A549 (cell line): Measurements from ENCODE around the gene LACRT. TPM values are rescaled to one million over a fixed set of nuclear protein-coding genes. Genes with fewer than 3 reads are reported as not detected.
"Not testable (repeated sequence)": the region's sequence is repeated elsewhere in the genome, so short reads cannot be mapped to it uniquely, and the experiment has no call there.

Experiments
- ATAC-seq, 2 experiments: fragments of 200-7000 bp in 1 of 2; fragments of >200 bp in 1 of 2; cut with Nextera tagmentation in 1 of 2; cut with Tn5 transposase in 1 of 2; 3 replicates each; pipeline versions ENCODE4 v1.8.0 to v1.9.1; 2018 to 2020; ENCODE audit warnings: mild to moderate bottlenecking in 1 of 2, moderate library complexity in 1 of 2
- CTCF ChIA-PET: fragments of 300-600 bp; sonication (Branson Sonifier 250); formaldehyde crosslinking; extraction: SDS; loops from one replicate; lab custom pipeline; 2021; ENCODE audit warnings: antibody characterized with exemption, inconsistent platforms; lab: Yijun Ruan, JAX
- POLR2A ChIA-PET: fragments of 350-600 bp; formaldehyde crosslinking; extraction: SDS; loops from one replicate; lab custom pipeline; 2021; ENCODE audit warnings: antibody characterized with exemption, inconsistent platforms; lab: Yijun Ruan, JAX
- DNase-seq, 2 experiments: peaks; one replicate each; pipeline versions ENCODE4 v3.0.0 to v3.0.0-alpha.2; 2011 to 2016; ENCODE audit warnings: low read depth in 1 of 2, low spot score in 1 of 2
- FAIRE-seq: peaks from 2 replicates; lab custom pipeline; 2011; peaks lifted over from hg19 to GRCh38; lab: Jason Lieb, UNC
- H3K27ac ChIP-seq, 2 experiments: fragments of >200 bp; sonication (Bioruptor Twin); formaldehyde crosslinking; 3 replicates each; pipeline ENCODE4 v1.5.1; 2016 to 2017
- H3K4me1 ChIP-seq: fragments of >200 bp; sonication (Bioruptor Twin); formaldehyde crosslinking; 3 replicates; pipeline ENCODE4 v1.6.1; 2016
- H3K4me2 ChIP-seq: fragments of >200 bp; sonication (Bioruptor Twin); formaldehyde crosslinking; 3 replicates; pipeline ENCODE4 v1.6.1; 2016
- H3K4me3 ChIP-seq: fragments of >200 bp; sonication (Bioruptor Twin); formaldehyde crosslinking; 3 replicates; pipeline ENCODE4 v1.5.1; 2016
- H3K9me3 ChIP-seq: fragments of >200 bp; sonication (Bioruptor Twin); formaldehyde crosslinking; 3 replicates; pipeline ENCODE4 v1.6.1; 2016
- BHLHE40 ChIP-seq: IDR thresholded peaks from 2 replicates; pipeline ENCODE4 v1.6.1; 2012; ENCODE audit warnings: low read depth, low read length, inconsistent platforms
- CBX2 ChIP-seq: fragments of 200-600 bp; sonication (generic); IDR thresholded peaks from 2 replicates; pipeline ENCODE4 v1.6.1; 2016; ENCODE audit warnings: low read depth, mild to moderate bottlenecking, borderline replicate concordance
- CBX8 ChIP-seq: fragments of 200-600 bp; sonication (generic); IDR thresholded peaks from 2 replicates; pipeline ENCODE4 v1.6.1; 2016
- EHF ChIP-seq: fragments of 250-450 bp; sonication (Bioruptor Pico); IDR thresholded peaks from 2 replicates; pipeline ENCODE4 v1.5.0; 2020; ENCODE audit warnings: mild to moderate bottlenecking
- ELK1 ChIP-seq: fragments of 150-350 bp; IDR thresholded peaks from 2 replicates; pipeline ENCODE4 v1.6.1; 2014; ENCODE audit warnings: low read depth, mild to moderate bottlenecking, low read length
- FOXS1 ChIP-seq: fragments of 250-450 bp; sonication (Bioruptor Pico); IDR thresholded peaks from 2 replicates; pipeline ENCODE4 v1.5.0; 2020; ENCODE audit warnings: mild to moderate bottlenecking, moderate library complexity
- GATA3 ChIP-seq: IDR thresholded peaks from 2 replicates; pipeline ENCODE4 v1.6.1; 2012; ENCODE audit warnings: borderline replicate concordance
- HDAC2 ChIP-seq: fragments of 200-600 bp; sonication (generic); IDR thresholded peaks from 2 replicates; pipeline ENCODE4 v1.6.1; 2016
- HES2 ChIP-seq: fragments of >200 bp; sonication (Bioruptor Twin); formaldehyde crosslinking; IDR thresholded peaks from 2 replicates; pipeline ENCODE4 v1.6.1; 2016
- HEYL ChIP-seq: fragments of 250-450 bp; sonication (Bioruptor Pico); IDR thresholded peaks from 2 replicates; pipeline ENCODE4 v1.8.0; 2021; ENCODE audit warnings: mild to moderate bottlenecking, moderate library complexity
- HMGXB4 ChIP-seq: fragments of 250-450 bp; sonication (Bioruptor Pico); IDR thresholded peaks from 2 replicates; pipeline ENCODE4 v1.5.0; 2021; ENCODE audit warnings: mild to moderate bottlenecking, moderate library complexity, borderline replicate concordance
- HOXB13 ChIP-seq: fragments of 250-450 bp; sonication (Bioruptor Pico); IDR thresholded peaks from 2 replicates; pipeline ENCODE4 v1.5.0; 2020; ENCODE audit warnings: low read depth, mild to moderate bottlenecking, moderate library complexity
- HOXB5 ChIP-seq: fragments of 250-450 bp; sonication (Bioruptor Pico); IDR thresholded peaks from 2 replicates; pipeline ENCODE4 v1.5.0; 2020; ENCODE audit warnings: mild to moderate bottlenecking, moderate library complexity
- JUNB ChIP-seq: fragments of >200 bp; sonication (Bioruptor Twin); formaldehyde crosslinking; IDR thresholded peaks from 2 replicates; pipeline ENCODE4 v1.6.1; 2016
- MAX ChIP-seq: IDR thresholded peaks from 2 replicates; pipeline ENCODE4 v1.6.1; 2012
- RAD21 ChIP-seq, 2 experiments: fragments of >200 bp in 1 of 2; sonication (Bioruptor Twin) in 1 of 2; formaldehyde crosslinking in 1 of 2; IDR thresholded peaks in 1 of 2; conservative IDR thresholded peaks in 1 of 2; 2 replicates in 1 of 2; 3 replicates in 1 of 2; pipeline ENCODE4 v1.6.1; 2012 to 2018; ENCODE audit warnings: inconsistent platforms in 1 of 2
- REST ChIP-seq: fragments of 200-600 bp; sonication (generic); IDR thresholded peaks from 2 replicates; pipeline ENCODE4 v1.6.1; 2016; ENCODE audit warnings: antibody characterized with exemption, mild to moderate bottlenecking, moderate library complexity
- TFCP2L1 ChIP-seq: fragments of 250-450 bp; sonication (Bioruptor Pico); IDR thresholded peaks from 2 replicates; pipeline ENCODE4 v1.5.0; 2021; ENCODE audit warnings: mild to moderate bottlenecking
- TP53 ChIP-seq: fragments of 250-450 bp; sonication (Bioruptor Pico); IDR thresholded peaks from 2 replicates; pipeline ENCODE4 v1.5.0; 2021; ENCODE audit warnings: mild to moderate bottlenecking, moderate library complexity
- USF2 ChIP-seq: fragments of 450-650 bp; IDR thresholded peaks from 2 replicates; pipeline ENCODE4 v1.6.1; 2014; ENCODE audit warnings: antibody characterized with exemption
- ZNF302 ChIP-seq: fragments of 250-450 bp; sonication (Bioruptor Pico); IDR thresholded peaks from 2 replicates; pipeline ENCODE4 v1.9.0; 2021; ENCODE audit warnings: inconsistent platforms, mild to moderate bottlenecking, moderate library complexity
- WGBS: methylation state at CpG from one replicate; pipeline ENCODE4 v1.1.6; 2017; ENCODE audit errors: missing lambda C conversion rate; 5-methylcytosine and 5-hydroxymethylcytosine counted together
- polyA plus RNA-seq, 4 experiments: library from polyadenylated mRNA; depleted of rRNA in 3 of 4; stranded (reverse); fragments of >200 nt; fragmentation: RNase III in 1 of 4; extraction: RNeasy Plus Mini Kit Qiagen cat#74134 plus additional on column Dnase treatment in 1 of 4; gene quantifications; 2 replicates in 3 of 4; 3 replicates in 1 of 4; pipeline ENCODE4 v1.2.3, GENCODE V29; 2011 to 2017

Gene LACRT
- polyA plus RNA-seq, 2 of the 4 experiments (the other 2 are of a cell fraction): not detected

GRCh38 chr12:54666008-54666407 lies 31.3 kb upstream of the LACRT start:
- no peak overlapping the region for H3K4me3 ChIP-seq
- no peak overlapping the region for H3K4me2 ChIP-seq
- H3K9me3 ChIP-seq: no peaks in the 10 kb centered on the region
- no peak for TF ChIP-seq RAD21 (conservative IDR thresholded peaks at IDR 0.05 in 1 of 2, IDR thresholded peaks at IDR 0.05 in 1 of 2)
- no peak for TF ChIP-seq HOXB13 (CRISPR knock-in tag)
- TF ChIP-seq REST: no peak
- no peak for TF ChIP-seq TFCP2L1
- no peak for TF ChIP-seq HDAC2
- no peak for TF ChIP-seq CBX2
- no peak for TF ChIP-seq USF2
- no peak for TF ChIP-seq HEYL (CRISPR knock-in tag)
- H3K4me1 ChIP-seq: no peaks in the 10 kb centered on the region
- ChIA-PET POLR2A (no interaction called here), CTCF (no interaction called here)
- ATAC-seq (no peak), DNase-seq (no peak), FAIRE-seq (no peak)
- WGBS: 27% methylated on average over 3 of the region's 3 CpGs
- H3K27ac ChIP-seq: no peak overlapping the region

GRCh38 chr12:54665022-54665635 lies 30.4 kb upstream of the LACRT start:
- POLR2A ChIA-PET, H3K4me1 ChIP-seq, H3K4me3 ChIP-seq, CTCF ChIA-PET, DNase-seq, ATAC-seq, H3K9me3 ChIP-seq, H3K4me2 ChIP-seq, H3K27ac ChIP-seq, FAIRE-seq: not testable (repeated sequence)
- 23% methylated on average over 3 of the region's 3 CpGs for WGBS

- DNase-seq: no peak
- Histone ChIP-seq H3K9me3 (no peaks in the 10 kb centered on the region), H3K4me3 (no peak overlapping the region), H3K4me1 (no peaks in the 10 kb centered on the region), H3K4me2 (no peak overlapping the region), H3K27ac (no peak overlapping the region)
- ChIA-PET CTCF (no interaction called here), POLR2A (no interaction called here)
- TF ChIP-seq ELK1: no peak
- no peak for TF ChIP-seq GATA3
- no peak for TF ChIP-seq HMGXB4 (CRISPR knock-in tag)
- no peak for TF ChIP-seq HOXB13 (CRISPR knock-in tag)
- TF ChIP-seq EHF (CRISPR knock-in tag): no peak
- TF ChIP-seq TP53 (CRISPR knock-in tag): no peak
- TF ChIP-seq CBX8: no peak
- no peak for TF ChIP-seq FOXS1
- no peak for TF ChIP-seq HDAC2
- TF ChIP-seq HEYL (CRISPR knock-in tag): no peak
- TF ChIP-seq HOXB5 (CRISPR knock-in tag): no peak
- no peak for TF ChIP-seq MAX
- TF ChIP-seq JUNB: no peak
- TF ChIP-seq BHLHE40: no peak
- no peak for TF ChIP-seq ZNF302 (CRISPR knock-in tag)
- TF ChIP-seq HES2: no peak
- WGBS: 62% methylated on average over 3 of the region's 3 CpGs
- ATAC-seq: no peak
- no peak for FAIRE-seq
Measured at GRCh38 chr12:54663603-54664002, 28.9 kb upstream of the LACRT start.
